HG02970 (cell line): ENCODE measurements around the gene STAT2.
"Not testable (repeated sequence)": the region's sequence is repeated elsewhere in the genome, so short reads cannot be mapped to it uniquely, and the experiment has no call there.

Source experiments
- ATAC-seq: cut with Tn5 transposase; IDR thresholded peaks from one replicate; pipeline ENCODE4 v1.9.1; 2021; ENCODE audit warnings: mild to moderate bottlenecking, moderate library complexity, moderate number of reproducible peaks; ENCODE audit not compliant: unreplicated experiment, low FRiP score

Gene STAT2

DNA sequence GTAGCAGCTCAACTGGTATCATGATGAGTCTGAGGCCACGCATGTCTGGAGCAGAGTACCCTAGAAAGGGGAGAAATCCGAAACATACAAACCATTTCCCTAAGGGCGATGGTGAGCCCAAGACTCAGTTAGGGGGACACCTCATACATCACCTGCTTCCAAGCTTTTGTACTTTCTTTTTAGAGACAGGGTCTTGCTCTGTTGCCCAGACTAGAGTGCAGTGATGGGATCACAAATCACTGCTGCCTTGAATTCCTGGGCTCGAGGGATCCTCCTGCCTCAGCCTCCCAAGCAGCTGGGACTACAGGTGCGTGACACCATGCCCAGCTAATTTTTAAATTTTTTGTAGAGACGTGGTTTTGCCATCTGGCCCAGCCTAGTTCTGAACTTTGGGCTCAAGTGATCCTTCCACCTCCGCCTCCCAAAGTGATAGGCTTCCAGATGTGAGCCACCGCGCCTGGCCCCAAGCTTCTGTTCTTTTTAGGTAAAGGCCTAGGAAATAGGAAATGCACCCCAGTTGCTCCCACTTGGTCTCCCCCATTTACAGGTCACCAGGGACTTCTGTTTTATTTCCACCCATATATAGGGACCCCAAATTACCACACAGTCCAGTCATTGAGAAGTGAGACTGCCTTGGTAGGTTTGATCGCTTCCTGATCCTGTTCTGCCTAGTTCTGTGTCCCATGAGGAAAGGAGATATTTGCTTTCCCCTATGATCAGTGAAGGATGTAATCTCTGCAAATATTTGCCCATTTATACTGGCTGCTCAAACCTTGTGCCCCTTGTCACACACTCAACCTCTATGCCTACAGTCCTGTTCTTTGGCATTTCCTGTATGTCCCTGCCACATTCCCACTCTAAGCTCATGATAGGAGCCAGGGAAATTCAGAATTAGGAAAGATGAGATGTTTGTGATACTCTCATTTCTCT is 2.5 kb upstream of the STAT2 start, which contains the start of gene APOF:
Gene APOF (minus strand): TSS at position 728 of the 930 bp plus-strand sequence. CDS start 112 bp downstream, at position 616.
- no peak for ATAC-seq

DNA sequence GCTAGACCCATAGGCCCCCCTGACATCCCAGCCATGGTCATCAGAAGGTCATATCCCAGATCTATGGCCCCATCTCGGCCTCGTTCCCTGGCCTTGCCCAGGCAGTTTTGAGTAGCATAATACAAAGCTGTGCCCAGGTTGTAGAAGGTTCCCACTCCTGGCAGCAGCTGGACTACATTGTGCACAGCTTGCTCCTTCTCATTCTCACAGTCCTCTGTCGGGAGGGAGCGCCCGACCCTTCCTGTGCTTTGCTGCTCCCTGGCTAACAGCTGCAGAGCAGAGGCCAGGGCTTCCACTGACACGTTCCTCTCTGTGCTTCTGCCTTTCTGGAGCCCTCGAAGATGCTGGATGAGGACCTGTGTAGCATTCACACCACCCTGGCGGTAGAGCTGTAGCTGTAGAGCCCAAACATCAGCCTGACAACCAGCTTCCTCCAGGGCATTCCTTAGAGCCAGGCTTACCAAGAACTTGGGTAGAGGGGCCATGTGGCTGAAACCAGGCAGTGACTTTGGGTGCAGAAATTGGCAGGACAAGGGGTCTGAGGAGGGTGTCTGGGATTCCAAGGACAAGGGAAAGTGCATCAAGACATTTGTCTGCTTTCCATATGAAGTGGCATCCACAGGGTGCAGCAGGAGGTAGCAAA is 1.7 kb upstream of the STAT2 start:
- no peak for ATAC-seq

DNA sequence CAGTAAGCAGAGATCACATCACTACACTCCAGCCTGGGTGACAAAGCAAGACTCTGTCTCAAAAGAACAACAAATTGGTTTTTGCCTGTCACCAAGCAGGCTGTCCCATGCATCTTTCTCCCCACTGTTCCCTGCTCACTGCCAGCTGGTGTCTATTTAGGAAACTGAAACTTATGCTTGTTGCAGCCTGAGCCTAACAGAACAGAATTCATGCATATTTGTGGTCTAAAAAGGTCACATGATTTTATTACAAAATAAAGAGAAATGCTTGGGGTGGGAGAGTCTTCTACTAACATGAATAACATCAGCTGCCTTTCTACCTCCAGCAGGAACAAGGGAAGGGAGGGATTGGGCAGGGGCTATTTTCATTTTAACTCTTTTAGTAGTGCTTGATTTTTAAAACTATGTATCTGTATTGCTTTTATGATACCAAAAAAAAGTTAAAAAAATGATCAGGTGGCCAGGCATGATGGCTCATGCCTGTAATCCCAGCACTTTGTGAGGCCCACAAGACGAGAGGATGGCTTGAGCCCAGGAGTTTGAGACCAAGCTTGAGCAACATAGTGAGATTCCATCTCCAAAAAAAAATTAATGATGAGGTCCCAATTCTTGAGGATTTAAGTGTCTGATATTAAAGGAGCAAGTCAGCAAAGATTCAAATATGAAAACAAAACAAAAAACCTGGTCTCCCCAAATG is 923 bp downstream of the STAT2 start:
- ATAC-seq: no peak

DNA sequence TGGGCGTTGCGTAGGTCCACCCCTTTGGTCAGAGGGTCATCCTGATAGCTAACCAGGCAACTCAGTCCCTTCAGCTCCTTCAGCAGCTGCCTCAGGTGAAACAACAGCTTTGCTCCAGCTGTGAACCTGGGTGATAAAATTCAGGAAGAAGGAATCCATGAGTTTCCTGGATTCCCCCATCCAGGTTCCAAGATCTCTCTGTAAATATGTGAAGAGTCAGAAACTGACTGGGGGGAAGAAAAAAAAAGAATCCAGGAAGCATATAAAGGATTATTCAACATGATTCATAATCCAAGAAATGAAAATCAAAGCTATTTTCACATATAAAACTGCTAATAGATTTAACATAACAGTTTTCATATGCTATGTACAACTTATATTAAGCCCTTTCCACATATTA is 8.6 kb downstream of the STAT2 start:
- ATAC-seq: no peak

DNA sequence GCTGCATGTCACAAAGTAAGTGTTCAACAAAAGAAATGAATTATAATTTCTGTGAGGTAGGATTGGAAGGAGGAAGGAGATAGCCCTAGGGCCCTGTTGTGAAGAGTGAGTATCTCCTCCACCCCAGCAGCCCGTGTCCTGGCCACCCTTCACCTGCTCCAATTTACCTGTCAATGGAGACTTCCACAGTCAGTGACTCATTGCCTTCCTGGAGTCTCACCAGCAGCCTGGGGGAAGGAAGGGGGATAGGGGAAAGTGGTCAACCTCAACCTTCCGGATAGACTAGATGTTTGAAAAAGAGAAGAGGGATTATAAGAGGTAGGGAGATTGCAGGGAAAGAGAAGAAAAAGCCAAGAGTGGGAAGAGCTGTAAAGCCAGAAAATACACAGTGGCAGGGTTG is 9.2 kb downstream of the STAT2 start:
- ATAC-seq: no peak

DNA sequence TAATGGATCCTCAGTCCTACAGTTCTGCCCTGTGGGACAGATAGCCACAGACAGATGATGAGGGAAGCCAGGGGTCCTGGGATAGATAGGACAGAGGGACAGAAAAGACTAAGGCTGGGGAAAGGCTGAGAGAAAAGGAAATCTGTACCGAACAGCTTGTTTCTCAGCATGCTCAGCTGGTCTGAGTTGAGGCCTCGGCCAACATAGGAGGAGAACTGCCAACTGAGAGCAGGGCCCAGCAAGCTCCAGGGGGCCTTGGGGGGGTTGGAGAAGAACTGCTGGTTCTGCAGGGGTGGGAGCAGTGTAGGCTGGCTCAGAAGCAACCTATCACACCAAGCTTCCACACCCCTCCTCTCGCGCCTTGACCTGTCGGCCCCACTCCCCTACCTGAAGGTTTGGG is 11.1 kb downstream of the STAT2 start:
- no peak for ATAC-seq

DNA sequence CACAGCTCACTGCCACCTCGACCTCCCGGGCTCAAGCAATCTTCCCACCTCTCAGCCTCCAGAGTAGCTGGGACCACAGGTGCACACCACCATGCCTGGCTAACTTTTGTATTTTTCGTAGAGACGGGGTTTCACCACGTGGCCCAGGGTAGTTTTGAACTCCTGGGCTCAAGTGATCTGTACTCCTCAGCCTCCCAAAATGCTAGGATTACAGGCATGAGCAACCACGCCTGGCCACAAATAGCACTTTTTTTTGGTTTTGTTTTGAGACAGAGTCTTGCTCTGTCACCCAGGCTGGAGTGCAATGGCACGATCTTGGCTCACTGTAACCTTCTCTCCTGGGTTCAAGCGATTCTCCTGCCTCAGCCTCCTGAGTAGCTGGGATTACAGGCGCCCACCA is 12.7 kb downstream of the STAT2 start:
- not testable (repeated sequence) for ATAC-seq

DNA sequence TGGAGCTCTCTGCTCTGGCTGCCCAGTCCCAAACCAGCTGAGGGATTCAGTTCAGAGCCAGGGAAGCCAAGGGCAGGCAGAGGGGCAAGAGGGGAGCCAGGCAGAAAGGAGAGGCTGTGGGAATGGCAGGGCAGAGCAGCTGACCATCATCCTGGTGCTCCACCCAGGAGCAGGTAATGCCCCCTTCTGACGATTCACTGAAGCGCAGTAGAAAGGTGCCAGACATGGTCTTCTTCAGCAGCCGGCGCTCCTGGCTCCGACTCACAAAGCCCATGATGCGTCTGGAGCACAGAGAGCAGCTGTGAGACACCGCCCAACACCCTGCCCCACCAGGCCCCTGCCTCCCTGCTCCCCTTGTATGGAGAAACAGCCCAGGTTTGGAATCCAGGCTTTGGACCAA is 13.2 kb downstream of the STAT2 start:
- no peak for ATAC-seq

DNA sequence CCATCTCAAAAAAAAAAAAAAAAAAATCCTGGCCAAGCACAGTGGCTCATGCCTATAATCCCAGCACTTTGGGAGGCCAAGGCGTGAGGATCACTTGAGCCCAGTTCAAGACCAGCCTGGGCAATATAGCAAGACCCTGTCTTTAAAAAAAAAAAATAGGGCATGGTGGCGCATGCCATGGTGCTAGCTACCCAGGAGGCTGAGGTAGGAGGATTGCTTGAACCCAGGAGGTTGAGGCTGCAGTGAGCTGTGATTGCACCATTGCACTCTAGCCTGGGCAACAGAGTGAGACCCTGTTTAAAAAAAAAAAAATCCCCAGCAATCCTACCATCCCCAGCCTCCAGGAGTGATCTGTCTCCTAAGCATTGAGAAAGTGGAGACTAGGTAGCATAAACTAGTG is 17.6 kb downstream of the STAT2 start:
- not testable (repeated sequence) for ATAC-seq

DNA sequence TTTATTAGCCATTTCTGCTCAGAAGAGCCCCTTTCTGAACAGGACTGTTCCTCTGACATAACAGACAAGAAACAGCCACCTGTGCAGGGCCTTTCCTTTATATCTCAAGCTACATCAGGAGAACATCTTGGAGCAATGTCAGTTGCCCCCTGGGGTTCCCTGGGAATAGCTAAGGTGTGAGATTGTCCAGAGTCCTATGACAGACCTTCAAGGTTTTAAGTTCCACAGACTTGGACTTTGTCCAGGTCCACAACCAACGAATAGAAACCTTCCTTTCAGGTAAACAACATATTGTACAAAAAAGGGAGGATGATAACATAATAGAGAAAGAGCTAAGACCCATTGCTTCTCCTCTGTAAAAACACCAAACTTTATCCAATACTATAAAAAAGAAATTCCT is 18.3 kb downstream of the STAT2 start:
- no peak for ATAC-seq

DNA sequence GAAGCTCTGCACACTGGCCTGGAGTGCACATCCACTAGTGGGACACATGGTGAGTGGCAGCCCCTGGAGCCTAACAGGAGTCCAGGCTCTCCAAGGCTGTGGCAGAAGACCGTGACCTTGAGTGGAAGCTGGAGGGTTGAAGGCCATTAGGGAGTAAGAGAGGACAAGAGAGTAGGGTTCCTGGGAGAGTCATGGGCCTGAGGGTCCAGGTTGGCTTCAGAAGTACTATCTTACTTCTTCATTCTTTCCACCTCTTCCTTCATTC is 20.8 kb downstream of the STAT2 start:
- ATAC-seq: no peak

DNA sequence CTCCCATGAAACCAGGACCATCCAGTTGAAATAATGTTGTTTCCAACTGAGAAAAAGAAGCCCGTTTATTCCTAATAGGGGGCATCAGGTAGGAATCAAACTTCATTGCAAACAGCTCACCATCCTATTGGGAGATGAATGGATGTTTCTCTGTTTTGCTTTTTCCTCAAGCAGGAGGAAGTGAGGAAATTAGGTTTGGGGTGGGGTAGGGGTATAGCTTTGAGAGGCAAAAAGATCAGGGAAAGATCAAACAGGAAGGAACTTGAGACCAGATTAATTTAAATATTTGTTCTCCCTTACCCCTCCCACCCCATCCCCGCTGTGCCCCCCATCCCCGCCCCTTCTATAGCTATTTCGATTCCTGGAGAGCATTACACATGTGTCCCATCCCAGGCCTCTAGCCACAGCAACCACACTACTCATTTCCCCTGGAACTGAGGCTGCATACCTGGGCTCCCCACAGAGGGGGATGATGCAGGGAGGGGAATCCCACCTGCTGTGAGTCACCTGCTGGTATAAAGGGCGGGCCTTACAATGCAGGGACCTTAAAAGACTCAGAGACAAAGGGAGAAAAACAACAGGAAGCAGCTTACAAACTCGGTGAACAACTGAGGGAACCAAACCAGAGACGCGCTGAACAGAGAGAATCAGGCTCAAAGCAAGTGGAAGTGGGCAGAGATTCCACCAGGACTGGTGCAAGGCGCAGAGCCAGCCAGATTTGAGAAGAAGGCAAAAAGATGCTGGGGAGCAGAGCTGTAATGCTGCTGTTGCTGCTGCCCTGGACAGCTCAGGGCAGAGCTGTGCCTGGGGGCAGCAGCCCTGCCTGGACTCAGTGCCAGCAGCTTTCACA is 21.4 kb downstream of the STAT2 start, which contains the start of gene IL23A:
Gene IL23A (plus strand): TSS at position 577 of the 850 bp plus-strand sequence. CDS start 161 bp downstream, at position 738.
- no peak for ATAC-seq

DNA sequence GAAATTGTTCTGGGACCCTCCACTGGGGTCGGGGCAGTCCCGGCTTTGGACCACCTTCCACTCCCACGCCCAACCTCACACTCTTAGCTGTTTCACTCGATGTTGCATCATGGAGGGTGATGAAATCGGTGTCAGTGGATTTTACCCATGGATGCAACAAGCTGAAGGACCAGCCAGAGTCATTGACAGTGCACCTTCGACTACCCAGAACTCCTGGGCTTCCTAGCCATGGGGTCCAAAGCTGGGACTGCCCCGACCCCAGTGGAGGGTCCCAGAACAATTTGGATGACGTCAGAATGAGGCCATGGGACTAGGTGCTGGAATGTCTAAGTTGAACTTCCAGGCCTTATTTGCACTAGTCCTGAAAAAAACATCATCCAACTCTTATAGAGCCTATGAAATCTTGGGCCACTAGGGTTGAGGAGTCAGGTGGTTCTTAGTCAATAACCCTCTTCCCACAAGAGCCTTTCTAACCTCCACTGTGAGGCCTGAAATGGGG is 22.1 kb downstream of the STAT2 start:
- no peak for ATAC-seq

DNA sequence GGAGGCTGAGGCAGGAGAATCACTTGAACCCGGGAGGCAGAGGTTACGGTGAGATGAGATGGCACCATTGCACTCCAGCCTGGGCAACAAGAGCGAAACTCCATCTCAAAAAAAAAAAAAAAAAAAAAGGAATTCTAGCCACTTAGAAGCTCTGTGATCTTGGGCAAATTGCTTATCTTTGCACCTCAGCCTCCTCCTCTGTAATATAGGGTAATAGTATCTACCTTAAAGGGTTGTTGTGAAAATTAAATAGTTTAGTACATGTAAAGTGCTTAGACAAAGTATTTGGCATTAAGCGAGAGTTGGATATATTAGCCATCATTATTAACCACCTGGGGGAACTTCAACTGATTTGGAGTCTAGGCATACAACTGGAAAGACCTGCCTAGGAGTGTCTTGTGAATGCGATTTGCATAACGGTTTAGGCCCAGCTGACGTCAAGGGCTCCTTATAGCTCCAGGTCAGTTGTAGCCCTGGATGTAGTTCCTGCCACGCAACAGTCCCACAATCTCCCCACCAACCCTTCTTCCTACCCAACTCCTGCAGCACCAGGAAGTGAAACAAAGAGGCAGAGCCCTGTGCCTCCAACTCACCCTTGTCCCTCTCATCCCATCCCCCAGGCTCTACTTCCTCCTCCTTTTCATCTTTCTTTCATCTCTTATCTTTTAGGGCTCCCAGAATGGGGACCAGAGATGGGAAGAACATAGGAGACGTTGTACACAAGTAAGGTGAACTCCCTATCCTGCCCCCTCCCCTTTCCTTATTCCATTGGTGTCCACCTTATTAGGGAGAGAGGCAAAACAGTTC is 23.3 kb downstream of the STAT2 start:
- ATAC-seq: no peak

DNA sequence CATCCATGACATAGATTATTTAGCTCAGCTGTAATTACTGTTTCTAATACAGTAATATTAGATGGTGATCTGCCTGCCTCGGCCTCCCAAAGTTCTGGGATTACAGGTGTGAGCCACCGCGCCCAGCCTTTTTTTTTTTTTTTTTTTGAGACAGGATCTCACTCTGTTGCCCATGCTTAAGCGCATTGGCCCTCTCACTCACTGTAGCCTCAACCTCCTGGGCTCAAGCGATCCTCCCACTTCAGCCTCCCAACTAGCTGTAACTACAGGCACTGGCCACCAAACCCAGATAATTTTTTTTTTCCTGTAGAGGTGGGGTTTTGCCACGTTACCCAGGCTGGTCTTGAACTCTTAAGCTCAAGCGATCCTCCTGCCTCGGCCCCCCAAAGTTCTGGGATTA is 24.4 kb downstream of the STAT2 start:
- not testable (repeated sequence) for ATAC-seq

DNA sequence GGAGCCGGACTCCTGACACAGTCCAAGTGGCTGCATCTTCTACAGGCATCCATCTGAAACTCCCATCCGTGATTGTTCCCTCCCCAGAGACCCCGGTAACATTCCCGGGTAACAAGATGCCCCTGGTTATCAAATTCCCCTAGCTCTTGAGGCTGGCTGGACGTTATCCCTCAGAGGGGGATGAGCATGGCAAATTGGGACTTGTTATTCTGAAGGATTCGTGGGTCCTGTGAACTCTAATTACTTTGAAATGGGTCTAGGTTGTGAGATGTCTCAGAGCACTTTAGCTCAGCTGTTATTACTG is 25.5 kb downstream of the STAT2 start:
- ATAC-seq: no peak

DNA sequence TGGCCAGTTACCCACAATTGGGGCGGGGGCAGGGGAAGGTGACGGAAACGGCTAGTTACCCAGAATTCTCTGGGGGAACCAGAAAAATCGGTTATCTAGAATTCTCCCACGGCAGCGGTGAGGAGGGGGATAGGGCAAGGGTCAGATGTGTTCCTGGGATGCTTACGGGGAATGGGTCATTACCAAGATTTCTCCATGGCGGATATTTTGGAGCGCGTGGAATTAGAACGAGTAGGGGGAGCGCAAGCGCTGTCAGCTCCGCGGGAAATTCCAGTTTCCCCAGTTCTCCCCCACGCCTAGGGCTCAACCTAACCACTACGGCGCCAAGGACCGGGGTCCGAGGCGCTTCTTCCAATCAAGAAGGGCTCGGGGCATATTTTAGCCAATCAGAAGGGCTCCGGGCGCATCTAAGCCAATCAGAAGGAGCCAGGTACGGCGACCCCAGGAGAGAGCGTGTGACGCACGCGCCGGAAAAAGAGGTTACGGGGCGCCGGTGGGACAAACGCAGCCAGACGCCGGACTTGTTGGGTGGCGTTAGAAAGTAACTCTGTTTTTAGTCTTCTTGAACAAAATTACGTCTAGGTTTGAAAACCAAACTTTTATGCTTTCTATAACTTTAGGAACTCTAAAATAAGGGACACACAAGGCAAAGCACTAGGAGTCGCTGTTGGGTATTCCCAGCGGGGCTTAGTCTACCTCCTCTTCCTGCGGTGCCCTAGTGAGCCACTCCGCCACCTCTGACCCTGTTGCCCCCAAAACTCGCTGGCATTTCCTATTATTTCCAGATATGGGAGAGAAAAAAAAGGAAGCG is 26.0 kb downstream of the STAT2 start, which contains the start of gene PAN2:
Gene PAN2 (minus strand): TSS at position 322 of the 811 bp plus-strand sequence. CDS start 906 bp downstream, outside the sequence.
- ATAC-seq: peak; percentile 82

DNA sequence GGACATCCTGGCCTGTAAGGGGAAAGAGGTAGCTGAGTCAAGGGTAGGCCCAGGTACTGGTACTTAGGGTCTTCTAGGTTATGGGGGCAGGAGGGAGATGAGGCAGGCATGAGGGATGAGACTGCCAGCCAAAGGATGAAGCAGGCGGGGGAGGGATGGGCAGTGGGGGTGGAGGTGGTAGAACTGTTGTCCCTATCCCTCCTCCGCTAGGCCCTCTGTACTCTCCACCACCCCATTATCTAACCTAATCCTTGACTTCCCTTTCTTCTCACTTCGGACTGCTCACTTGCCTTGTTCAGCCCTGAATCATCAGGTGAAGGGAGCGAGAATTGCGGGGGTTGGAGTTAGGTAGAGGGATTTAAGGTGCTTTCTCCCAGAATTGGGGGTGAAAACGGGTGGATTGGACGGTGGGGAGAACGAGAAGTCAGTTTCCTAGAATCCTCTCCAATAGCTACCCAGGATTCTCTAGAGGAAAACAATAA is 26.7 kb downstream of the STAT2 start:
- no peak for ATAC-seq
